Astrocyte (in vitro differentiated cells and primary cell): Measurements from ENCODE around the gene NSD1. TPM values are rescaled to one million over a fixed set of nuclear protein-coding genes. Genes with fewer than 3 reads are reported as not detected.

ENCODE experiments used
- DNase-seq: peaks from one replicate; pipeline ENCODE4 v3.0.0-alpha.2; 2010; ENCODE audit warnings: low read depth
- FAIRE-seq: peaks from 2 replicates; lab custom pipeline; 2011; peaks lifted over from hg19 to GRCh38; lab: Jason Lieb, UNC
- H2AFZ ChIP-seq: 2 replicates; pipeline ENCODE4 v1.6.0; 2012; ENCODE audit warnings: low read depth, low read length, inconsistent platforms
- H3K27ac ChIP-seq: 2 replicates; pipeline ENCODE4 v1.5.1; 2011; ENCODE audit warnings: low read depth, low read length, inconsistent platforms
- H3K27me3 ChIP-seq: 2 replicates; pipeline ENCODE4 v1.6.0; 2011; ENCODE audit warnings: low read length, inconsistent platforms; ENCODE audit not compliant: insufficient read depth
- H3K36me3 ChIP-seq: 2 replicates; pipeline ENCODE4 v1.5.1; 2011; ENCODE audit warnings: low read length, inconsistent platforms; ENCODE audit not compliant: insufficient read depth
- H3K4me1 ChIP-seq: 2 replicates; pipeline ENCODE4 v1.5.1; 2011; ENCODE audit warnings: low read length, inconsistent platforms; ENCODE audit not compliant: insufficient read depth
- H3K4me2 ChIP-seq: 2 replicates; pipeline ENCODE4 v1.6.0; 2012; ENCODE audit warnings: low read length, inconsistent platforms
- H3K4me3 ChIP-seq: 2 replicates; pipeline ENCODE4 v1.5.1; 2011; ENCODE audit warnings: low read depth, mild to moderate bottlenecking, low read length, inconsistent platforms; ENCODE audit not compliant: insufficient read depth
- H3K79me2 ChIP-seq: 2 replicates; pipeline ENCODE4 v1.6.0; 2012; ENCODE audit warnings: mild to moderate bottlenecking, low read length, inconsistent platforms; ENCODE audit not compliant: insufficient read depth
- H3K9ac ChIP-seq: 2 replicates; pipeline ENCODE4 v1.6.0; 2012; ENCODE audit warnings: mild to moderate bottlenecking, low read length, inconsistent platforms
- H3K9me3 ChIP-seq: 2 replicates; pipeline ENCODE4 v1.5.1; 2012; ENCODE audit warnings: low read depth, mild to moderate bottlenecking, low read length, inconsistent platforms; ENCODE audit not compliant: insufficient read depth
- H4K20me1 ChIP-seq: 2 replicates; pipeline ENCODE4 v1.6.0; 2012; ENCODE audit warnings: low read length, inconsistent platforms; ENCODE audit not compliant: insufficient read depth
- H3K27ac Mint-ChIP-seq: one replicate; pipeline ENCODE4 v1.8.0; 2021; ENCODE audit warnings: mild to moderate bottlenecking, mixed read lengths; ENCODE audit not compliant: unreplicated experiment
- H3K27me3 Mint-ChIP-seq: one replicate; pipeline ENCODE4 v1.8.0; 2021; ENCODE audit warnings: low read depth, mixed read lengths; ENCODE audit not compliant: unreplicated experiment
- H3K36me3 Mint-ChIP-seq: one replicate; pipeline ENCODE4 v1.8.0; 2021; ENCODE audit warnings: low read depth, mixed read lengths; ENCODE audit not compliant: unreplicated experiment
- H3K4me1 Mint-ChIP-seq: one replicate; pipeline ENCODE4 v1.8.0; 2021; ENCODE audit warnings: low read depth, mixed read lengths; ENCODE audit not compliant: unreplicated experiment
- H3K4me3 Mint-ChIP-seq: one replicate; pipeline ENCODE4 v1.8.0; 2021; ENCODE audit warnings: mild to moderate bottlenecking, moderate library complexity, mixed read lengths; ENCODE audit not compliant: unreplicated experiment
- H3K9me3 Mint-ChIP-seq: one replicate; pipeline ENCODE4 v1.8.0; 2021; ENCODE audit warnings: mild to moderate bottlenecking, mixed read lengths; ENCODE audit not compliant: unreplicated experiment
- CTCF ChIP-seq: IDR thresholded peaks from 2 replicates; pipeline ENCODE4 v1.5.1; 2011; ENCODE audit warnings: low read depth, mild to moderate bottlenecking, inconsistent platforms, low read length, moderate library complexity; ENCODE audit not compliant: insufficient read depth
- EZH2 ChIP-seq: IDR thresholded peaks from 2 replicates; pipeline ENCODE4 v1.6.1; 2012; ENCODE audit warnings: mild to moderate bottlenecking, low read length, inconsistent platforms; ENCODE audit not compliant: insufficient read depth
- total RNA-seq: library from RNA; stranded (reverse); gene quantifications from 2 replicates; pipeline ENCODE4 v1.2.1, GENCODE V29; 2021

The NSD1 gene
- total RNA-seq, 1 donor from 2014 or later, result 71.9 TPM

GRCh38 chr5:177334781-177335700, 201.5 kb downstream of the NSD1 start:
- TF ChIP-seq EZH2 (no peak), CTCF (no peak)
- peaks cover 18% of the 10 kb centered on the region for H3K36me3 Mint-ChIP-seq

GRCh38 chr5:177335701-177336065, 202.1 kb downstream of the NSD1 start:
- no peaks in the 10 kb centered on the region for H3K27me3 ChIP-seq

More at GRCh38 chr5:177334781-177335700, 201.5 kb downstream of the NSD1 start:
- H2AFZ ChIP-seq, result no peak overlapping the region
- no peaks in the 10 kb centered on the region for H3K9me3 Mint-ChIP-seq
- no peaks in the 10 kb centered on the region for H3K4me1 ChIP-seq
- peaks cover 14% of the 10 kb centered on the region for H3K36me3 ChIP-seq
- no peak for FAIRE-seq
- no peak overlapping the region for H3K27ac ChIP-seq
- H3K9me3 ChIP-seq, result no peaks in the 10 kb centered on the region
- no peak overlapping the region for H3K4me3 Mint-ChIP-seq
- H4K20me1 ChIP-seq, result peaks cover 65% of the 10 kb centered on the region
- H3K4me2 ChIP-seq, result no peak overlapping the region
- peaks cover 24% of the 10 kb centered on the region for H3K79me2 ChIP-seq
- H3K27me3 ChIP-seq, result no peaks in the 10 kb centered on the region
- H3K27me3 Mint-ChIP-seq, result no peaks in the 10 kb centered on the region
- no peak overlapping the region for H3K27ac Mint-ChIP-seq
- no peak for DNase-seq
- no peak overlapping the region for H3K9ac ChIP-seq
- H3K4me1 Mint-ChIP-seq, result no peaks in the 10 kb centered on the region
- no peak overlapping the region for H3K4me3 ChIP-seq

More at GRCh38 chr5:177335701-177336065, 202.1 kb downstream of the NSD1 start:
- H3K9me3 ChIP-seq, result no peaks in the 10 kb centered on the region
- H3K9ac ChIP-seq, result no peak overlapping the region
- Mint-ChIP-seq H3K27me3 (no peaks in the 10 kb centered on the region), H3K9me3 (no peaks in the 10 kb centered on the region), H3K4me1 (no peaks in the 10 kb centered on the region), H3K27ac (no peak overlapping the region), H3K4me3 (no peak overlapping the region), H3K36me3 (peaks cover 16% of the 10 kb centered on the region)
- TF ChIP-seq CTCF, result no peak
- TF ChIP-seq EZH2, result no peak
- H3K36me3 ChIP-seq, result peaks cover 14% of the 10 kb centered on the region
- no peak overlapping the region for H2AFZ ChIP-seq
- FAIRE-seq (no peak), DNase-seq (no peak)
- H3K27ac ChIP-seq, result no peak overlapping the region
- H3K4me2 ChIP-seq, result no peak overlapping the region
- H3K4me1 ChIP-seq, result no peaks in the 10 kb centered on the region
- H4K20me1 ChIP-seq, result peaks cover 69% of the 10 kb centered on the region
- no peak overlapping the region for H3K4me3 ChIP-seq
- H3K79me2 ChIP-seq, result peaks cover 28% of the 10 kb centered on the region
